ENCODE measurements around the gene FRS2. TPM values are rescaled to one million over a fixed set of nuclear protein-coding genes. Genes with fewer than 3 reads are reported as not detected.

FRS2 gene
- total and polyA plus RNA-seq, 2 donors (not counting 1 experiment from before 2014, with no cell fraction given), result 11.3 to 33.7 TPM

- Histone ChIP-seq H4K20me1 (ENCODE audit: control insufficient read depth, insufficient read depth, low read length, poor library complexity, severe bottlenecking) (peaks cover 24% of the 10 kb centered on the region), H3K9ac (ENCODE audit: low read length) (no peak overlapping the region), H3K9me3 (ENCODE audit: control extremely low read depth in 1 of 3, control insufficient read depth in 2 of 3, insufficient read depth in 1 of 3, low read length in 2 of 3) (no peaks in the 10 kb centered on the region), H3K79me2 (ENCODE audit: control insufficient read depth, insufficient read depth, low read length) (peaks cover 39% of the 10 kb centered on the region), H3K36me3 (replicated peaks in 1 of 2; ENCODE audit: control extremely low read depth in 1 of 2, control insufficient read depth in 1 of 2, extremely low read depth in 1 of 2, insufficient read depth in 2 of 2, low read length in 1 of 2) (no peaks in the 10 kb centered on the region), H3K27ac (ENCODE audit: low read length in 2 of 2) (peak overlapping the region; percentile 4 to 78), H3K27me3 (replicated peaks in 1 of 4; ENCODE audit: control extremely low read depth in 1 of 4, control insufficient read depth in 3 of 4, insufficient read depth in 4 of 4, low read length in 3 of 4) (no peaks in the 10 kb centered on the region), H3K4me3 (ENCODE audit: control extremely low read depth in 1 of 5, extremely low read depth in 1 of 5, insufficient read depth in 1 of 5, low read depth in 2 of 5, low read length in 4 of 5) (no peak overlapping the region), H3K4me1 (ENCODE audit: control insufficient read depth in 2 of 2, insufficient read depth in 2 of 2, low read length in 2 of 2) (peaks cover 44 to 51% of the 10 kb centered on the region in 2 donors), H2AFZ (ENCODE audit: insufficient read depth, low read depth, low read length, poor library complexity, severe bottlenecking) (peak overlapping the region; percentile 0), H3K4me2 (replicated peaks; ENCODE audit: low read depth, low read length, poor library complexity, severe bottlenecking) (peak overlapping the region; percentile 70)
- ATAC-seq (ENCODE audit: low read depth) (no peak), DNase-seq (no peak)
- H3K27me3 Mint-ChIP-seq, result no peaks in the 10 kb centered on the region
- ChIA-PET CTCF (no interaction called here), POLR2A (no interaction called here)
- peak overlapping the region; percentile 80 for H3K4me3 Mint-ChIP-seq
- intact Hi-C loops (cut with micrococcal nuclease), result loop anchor here (5.0 kb wide), 1 partner anchor 34 kb away; no protein-coding TSS in a partner anchor
- H3K27ac Mint-ChIP-seq, result peak overlapping the region; percentile 94
- H3K4me1 Mint-ChIP-seq, result peaks cover 58% of the 10 kb centered on the region
- no peak for TF ChIP-seq CTCF (IDR thresholded peaks at IDR 0.05)
- H3K9me3 Mint-ChIP-seq (ENCODE audit: insufficient read depth), result no peaks in the 10 kb centered on the region
- 100% methylated on average over 3 of the region's 7 CpGs for WGBS (ENCODE audit: insufficient coverage)
Measured at GRCh38 chr12:69468237-69469026, 1.8 kb upstream of the FRS2 start.

- H4K20me1 ChIP-seq (ENCODE audit: control insufficient read depth, insufficient read depth, low read length, poor library complexity, severe bottlenecking), result peaks cover 25% of the 10 kb centered on the region
- H3K9me3 ChIP-seq (ENCODE audit: control extremely low read depth in 1 of 3, control insufficient read depth in 2 of 3, insufficient read depth in 1 of 3, low read length in 2 of 3), result no peaks in the 10 kb centered on the region
- Mint-ChIP-seq H3K4me3 (peak overlapping the region; percentile 98), H3K27me3 (no peaks in the 10 kb centered on the region), H3K9me3 (ENCODE audit: insufficient read depth) (no peaks in the 10 kb centered on the region), H3K4me1 (peaks cover 64% of the 10 kb centered on the region), H3K27ac (peak overlapping the region; percentile 97)
- no peaks in the 10 kb centered on the region for H3K27me3 ChIP-seq (replicated peaks in 1 of 4; ENCODE audit: control extremely low read depth in 1 of 4, control insufficient read depth in 3 of 4, insufficient read depth in 4 of 4, low read length in 3 of 4)
- peak overlapping the region; percentile 78 to 94 for H3K27ac ChIP-seq (ENCODE audit: low read length in 2 of 2)
- TF ChIP-seq CTCF (IDR thresholded peaks at IDR 0.05) (no peak), EZH2 (IDR thresholded peaks at IDR 0.05; ENCODE audit: borderline replicate concordance, insufficient read depth, low read depth, low read length, poor library complexity, severe bottlenecking) (no peak)
- peaks cover 44 to 51% of the 10 kb centered on the region in 2 donors for H3K4me1 ChIP-seq (ENCODE audit: control insufficient read depth in 2 of 2, insufficient read depth in 2 of 2, low read length in 2 of 2)
- WGBS (ENCODE audit: insufficient coverage), result 42% methylated on average over 4 of the region's 10 CpGs
- H3K36me3 ChIP-seq (replicated peaks in 1 of 2; ENCODE audit: control extremely low read depth in 1 of 2, control insufficient read depth in 1 of 2, extremely low read depth in 1 of 2, insufficient read depth in 2 of 2, low read length in 1 of 2), result no peaks in the 10 kb centered on the region
- intact Hi-C loops (cut with micrococcal nuclease), result loop anchor here (1.0 to 5.0 kb wide), 6 partner anchors 32 to 772 kb away; partner anchors contain the start of genes CCT2, CNOT2, CPSF6 and RAB3IP
- ATAC-seq (ENCODE audit: low read depth) (no peak), DNase-seq (no peak)
- H2AFZ ChIP-seq (ENCODE audit: insufficient read depth, low read depth, low read length, poor library complexity, severe bottlenecking), result peak overlapping the region; percentile 96
- peak overlapping the region; percentile 95 for H3K4me2 ChIP-seq (replicated peaks; ENCODE audit: low read depth, low read length, poor library complexity, severe bottlenecking)
- CTCF ChIA-PET, result interaction anchor here (2.3 kb wide), 1 partner anchor 101 kb away, joined by 11 read pairs; no protein-coding TSS in a partner anchor
- peak overlapping the region; percentile 98 for H3K9ac ChIP-seq (ENCODE audit: low read length)
- peak overlapping the region; percentile 19 to 99 (median 96) for H3K4me3 ChIP-seq (ENCODE audit: control extremely low read depth in 1 of 5, extremely low read depth in 1 of 5, insufficient read depth in 1 of 5, low read depth in 2 of 5, low read length in 4 of 5)
- POLR2A ChIA-PET, result no interaction called here
- H3K79me2 ChIP-seq (ENCODE audit: control insufficient read depth, insufficient read depth, low read length), result peaks cover 51% of the 10 kb centered on the region
Measured at GRCh38 chr12:69469854-69470188, 367 bp upstream of the FRS2 start.
